Right atrium auricular region (tissue), 2 donors: Measurements from ENCODE around the gene CDKN1A. TPM values are rescaled to one million over a fixed set of nuclear protein-coding genes. Genes with fewer than 3 reads are reported as not detected.

Experiments
- DNase-seq: peaks from one replicate; pipeline ENCODE4 v3.0.0-alpha.2; 2019; ENCODE audit warnings: low spot score
- H3K27ac ChIP-seq, 2 donors: fragments of 200-600 bp; sonication (generic); 1 replicate in 1 of 2; 2 replicates in 1 of 2; pipeline ENCODE4 v1.5.1; 2016 to 2019
- H3K27me3 ChIP-seq, 2 donors: fragments of 200-600 bp; sonication (generic); one replicate each; pipeline versions ENCODE4 v1.5.1 to v1.6.0; 2017 to 2019
- H3K36me3 ChIP-seq: fragments of 200-600 bp; sonication (generic); one replicate; pipeline ENCODE4 v1.5.1; 2016
- H3K4me1 ChIP-seq, 2 donors: fragments of 200-600 bp; sonication (generic); one replicate each; pipeline versions ENCODE4 v1.5.1 to v1.6.0; 2017 to 2019
- H3K4me3 ChIP-seq, 2 donors: fragments of 200-600 bp; sonication (generic); 1 replicate in 1 of 2; 2 replicates in 1 of 2; pipeline ENCODE4 v1.5.1; 2017 to 2019; ENCODE audit warnings: mild to moderate bottlenecking in 1 of 2, moderate library complexity in 1 of 2
- H3K9me3 ChIP-seq, 2 donors: fragments of 200-600 bp; sonication (generic); one replicate each; pipeline ENCODE4 v1.5.1; 2019
- total RNA-seq, 2 donors: library from RNA; depleted of rRNA; stranded (reverse); fragments of >200 nt; gene quantifications; one replicate each; pipeline ENCODE4 v1.1.0, GENCODE V29; 2016
- TF ChIP-seq, protein P1 (sequence below), 2 donors: fragments of 200-600 bp; sonication (generic); IDR thresholded peaks; one replicate each; pipeline ENCODE4 v1.5.1; 2019; ENCODE audit warnings: antibody characterized with exemption in 2 of 2

CDKN1A gene
- total RNA-seq, 2 donors from 2014 or later, result 63.8 to 128 TPM

DNA sequence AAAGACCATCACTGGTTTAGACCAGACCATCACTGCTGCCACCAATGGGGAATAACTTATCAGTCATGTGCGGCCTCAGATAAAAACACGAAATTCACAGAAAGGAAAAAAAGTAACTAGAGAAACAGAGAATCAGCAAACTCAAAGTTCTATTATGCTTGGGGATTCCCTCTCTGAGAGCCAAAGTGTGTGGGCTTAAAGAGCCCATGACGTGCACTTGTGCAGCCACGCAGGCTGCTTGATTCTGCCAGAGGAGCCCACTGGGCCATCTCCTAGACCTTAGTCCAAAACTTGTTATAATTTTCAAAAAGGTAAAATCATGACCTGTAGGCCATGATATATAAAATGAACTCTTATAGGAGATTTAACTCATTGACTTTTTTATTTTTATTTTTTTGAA lies 34.3 kb downstream of the CDKN1A start:
- H3K27me3 ChIP-seq, result no peaks in the 10 kb centered on the region
- TF ChIP-seq, protein P1, sequence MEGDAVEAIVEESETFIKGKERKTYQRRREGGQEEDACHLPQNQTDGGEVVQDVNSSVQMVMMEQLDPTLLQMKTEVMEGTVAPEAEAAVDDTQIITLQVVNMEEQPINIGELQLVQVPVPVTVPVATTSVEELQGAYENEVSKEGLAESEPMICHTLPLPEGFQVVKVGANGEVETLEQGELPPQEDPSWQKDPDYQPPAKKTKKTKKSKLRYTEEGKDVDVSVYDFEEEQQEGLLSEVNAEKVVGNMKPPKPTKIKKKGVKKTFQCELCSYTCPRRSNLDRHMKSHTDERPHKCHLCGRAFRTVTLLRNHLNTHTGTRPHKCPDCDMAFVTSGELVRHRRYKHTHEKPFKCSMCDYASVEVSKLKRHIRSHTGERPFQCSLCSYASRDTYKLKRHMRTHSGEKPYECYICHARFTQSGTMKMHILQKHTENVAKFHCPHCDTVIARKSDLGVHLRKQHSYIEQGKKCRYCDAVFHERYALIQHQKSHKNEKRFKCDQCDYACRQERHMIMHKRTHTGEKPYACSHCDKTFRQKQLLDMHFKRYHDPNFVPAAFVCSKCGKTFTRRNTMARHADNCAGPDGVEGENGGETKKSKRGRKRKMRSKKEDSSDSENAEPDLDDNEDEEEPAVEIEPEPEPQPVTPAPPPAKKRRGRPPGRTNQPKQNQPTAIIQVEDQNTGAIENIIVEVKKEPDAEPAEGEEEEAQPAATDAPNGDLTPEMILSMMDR (IDR thresholded peaks at IDR 0.05), result no peak
- no peak overlapping the region for H3K4me3 ChIP-seq
- H3K9me3 ChIP-seq, result no peaks in the 10 kb centered on the region
- H3K36me3 ChIP-seq, result no peaks in the 10 kb centered on the region
- no peak for DNase-seq
- no peak overlapping the region for H3K27ac ChIP-seq
- H3K4me1 ChIP-seq, result no peaks in the 10 kb centered on the region

DNA sequence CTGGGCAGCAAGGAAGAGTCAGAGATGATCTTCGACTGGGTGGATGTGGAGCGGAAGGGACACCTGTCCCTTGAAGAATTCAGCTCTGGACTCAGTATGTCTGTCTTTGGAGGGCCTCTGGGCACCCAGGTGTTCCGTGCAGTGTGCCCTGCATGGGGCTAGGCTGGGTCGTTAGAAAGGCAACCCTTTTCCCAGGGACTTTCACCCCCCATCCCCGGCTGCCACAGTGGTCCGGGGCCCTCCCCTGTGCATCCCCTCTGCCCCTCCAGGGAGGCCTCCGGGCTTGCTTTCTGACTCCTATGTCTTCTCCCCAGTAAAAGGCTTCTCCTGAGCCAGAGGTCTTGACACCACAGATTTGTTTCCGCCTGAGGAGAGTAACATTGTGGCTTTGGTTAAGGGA lies 35.3 kb downstream of the CDKN1A start:
- Histone ChIP-seq H3K4me1 (no peaks in the 10 kb centered on the region), H3K4me3 (no peak overlapping the region), H3K27me3 (no peaks in the 10 kb centered on the region), H3K36me3 (no peaks in the 10 kb centered on the region), H3K27ac (no peak overlapping the region), H3K9me3 (no peaks in the 10 kb centered on the region)
- TF ChIP-seq, protein P1 (IDR thresholded peaks at IDR 0.05), result no peak
- DNase-seq, result no peak

DNA sequence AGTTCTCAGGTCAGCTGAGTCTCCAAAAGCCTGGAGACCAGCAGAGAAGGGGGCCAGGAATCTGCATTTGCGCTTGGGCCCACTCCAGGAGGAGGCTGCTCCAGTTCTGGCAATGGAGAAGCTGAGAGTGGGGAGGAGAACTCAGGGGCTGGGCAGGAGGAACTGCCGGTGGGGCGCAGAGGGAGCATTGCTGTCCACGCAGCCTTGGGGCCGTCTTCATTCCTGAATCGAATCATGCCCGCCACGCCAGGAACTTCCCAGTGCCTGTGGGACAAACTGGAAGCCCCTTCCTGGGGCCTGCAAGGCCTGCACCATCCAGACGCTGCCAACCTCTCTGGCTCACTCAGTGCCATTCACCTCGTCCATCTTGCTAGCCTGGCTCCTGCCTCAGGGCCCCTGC lies 36.0 kb downstream of the CDKN1A start:
- no peak overlapping the region for H3K4me3 ChIP-seq
- TF ChIP-seq, protein P1 (IDR thresholded peaks at IDR 0.05), result no peak
- no peaks in the 10 kb centered on the region for H3K9me3 ChIP-seq

DNA sequence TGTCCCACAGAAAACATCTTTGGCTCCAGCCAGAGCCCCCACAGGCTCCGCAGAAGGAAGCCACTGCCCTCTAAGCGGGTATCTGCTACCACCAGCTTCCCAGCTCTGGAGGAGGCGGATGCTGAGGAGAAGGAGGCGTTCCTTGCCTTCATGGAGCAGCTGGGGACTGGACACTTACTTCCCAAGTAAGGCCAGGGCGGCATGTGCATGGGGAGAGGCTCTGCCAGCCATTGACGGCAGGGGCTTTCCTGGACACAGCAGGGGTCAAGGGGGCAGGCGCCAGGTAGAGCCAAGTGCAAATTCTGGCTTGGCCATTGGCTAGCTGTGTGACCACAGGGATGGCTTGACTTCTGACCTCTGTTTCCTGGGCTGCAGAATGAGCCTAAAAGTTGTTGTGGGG lies 37.0 kb downstream of the CDKN1A start:
- no peaks in the 10 kb centered on the region for H3K4me1 ChIP-seq
- no peak for DNase-seq
- H3K9me3 ChIP-seq, result no peaks in the 10 kb centered on the region
- no peak overlapping the region for H3K27ac ChIP-seq
- H3K27me3 ChIP-seq, result no peaks in the 10 kb centered on the region
- no peaks in the 10 kb centered on the region for H3K36me3 ChIP-seq
- no peak overlapping the region for H3K4me3 ChIP-seq
- TF ChIP-seq, protein P1 (IDR thresholded peaks at IDR 0.05), result no peak

More for the DNA sequence above, 36.0 kb downstream of the CDKN1A start:
- DNase-seq, result no peak
- no peaks in the 10 kb centered on the region for H3K4me1 ChIP-seq
- H3K27ac ChIP-seq, result no peak overlapping the region
- no peaks in the 10 kb centered on the region for H3K36me3 ChIP-seq
- no peaks in the 10 kb centered on the region for H3K27me3 ChIP-seq

DNA sequence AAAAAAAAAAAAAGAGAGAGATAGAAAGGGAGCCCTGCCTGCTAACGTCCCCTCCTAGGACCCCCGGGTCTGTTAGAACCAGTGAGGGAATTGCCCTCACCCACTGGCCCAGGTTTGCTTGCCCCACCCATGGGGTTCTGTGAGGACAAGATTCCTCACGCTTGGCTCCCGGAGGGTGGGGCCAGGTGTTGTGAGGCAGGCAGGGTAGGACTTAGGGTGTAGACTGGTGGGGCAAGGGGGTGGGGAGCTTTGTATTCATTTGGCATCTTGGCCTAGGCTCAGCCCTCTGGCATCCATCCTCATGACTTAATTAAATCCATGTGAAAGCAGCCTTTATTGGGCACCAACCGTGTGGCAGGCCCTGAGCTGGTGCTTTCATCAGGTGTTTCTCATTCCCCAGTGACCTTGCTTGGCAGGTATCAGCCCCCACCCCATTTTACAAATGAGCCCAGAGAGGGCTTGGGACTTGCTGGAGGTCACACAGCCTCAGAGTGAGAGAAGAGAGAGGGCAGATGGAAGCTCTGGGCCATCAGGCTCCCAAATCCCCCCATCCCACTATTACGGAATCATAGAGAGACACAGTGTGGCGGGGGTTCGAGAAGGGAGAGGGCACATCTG lies 38.1 kb downstream of the CDKN1A start:
- H3K9me3 ChIP-seq, result no peaks in the 10 kb centered on the region
- H3K27ac ChIP-seq, result no peak overlapping the region
- H3K4me1 ChIP-seq, result no peaks in the 10 kb centered on the region
- no peaks in the 10 kb centered on the region for H3K27me3 ChIP-seq
- DNase-seq, result no peak
- no peak overlapping the region for H3K4me3 ChIP-seq
- TF ChIP-seq, protein P1 (IDR thresholded peaks at IDR 0.05), result no peak
- H3K36me3 ChIP-seq, result no peaks in the 10 kb centered on the region

DNA sequence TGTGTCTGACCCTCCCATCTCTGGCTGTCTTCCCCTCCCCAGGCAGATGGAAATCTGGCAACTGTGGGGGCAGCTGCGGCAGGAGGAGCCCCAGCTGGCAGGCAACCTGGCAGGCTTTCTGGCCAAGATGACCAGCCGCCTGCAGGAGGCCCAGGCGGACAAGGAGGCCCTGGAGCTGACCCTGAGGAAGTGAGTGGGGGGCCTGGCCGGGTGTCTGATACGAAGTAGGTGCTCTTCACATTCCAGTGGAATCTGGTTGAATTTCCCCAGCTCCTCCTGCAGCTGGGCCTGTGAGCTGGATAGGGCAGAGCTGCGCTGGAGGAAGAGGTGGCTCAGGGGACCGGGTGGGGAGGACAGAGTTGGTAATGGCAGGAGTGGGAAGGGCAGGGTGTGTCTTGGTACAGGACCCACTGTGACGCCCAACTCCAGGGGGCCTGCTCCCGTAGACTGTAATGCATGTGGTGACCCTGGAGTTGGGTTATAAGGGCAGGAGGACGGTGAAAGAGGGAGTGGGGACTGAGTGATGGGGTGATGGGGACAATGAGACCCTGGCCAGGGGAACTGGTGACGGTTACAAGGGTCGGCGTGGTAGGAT lies 38.8 kb downstream of the CDKN1A start:
- no peaks in the 10 kb centered on the region for H3K36me3 ChIP-seq
- no peak overlapping the region for H3K27ac ChIP-seq
- no peaks in the 10 kb centered on the region for H3K27me3 ChIP-seq
- DNase-seq, result no peak
- H3K4me3 ChIP-seq, result no peak overlapping the region
- no peaks in the 10 kb centered on the region for H3K4me1 ChIP-seq
- no peaks in the 10 kb centered on the region for H3K9me3 ChIP-seq
- TF ChIP-seq, protein P1 (IDR thresholded peaks at IDR 0.05), result no peak
